Left ventricle myocardium inferior (tissue), 1 donor: ENCODE data around the gene ZNF75A. TPM values are rescaled to one million over a fixed set of nuclear protein-coding genes. Genes with fewer than 3 reads are reported as not detected.

Source experiments
- DNase-seq: peaks from one replicate; pipeline ENCODE4 v3.0.0-alpha.2; 2020
- H3K27ac ChIP-seq: fragments of 200-600 bp; replicated peaks from 2 replicates; pipeline ENCODE4 v1.8.0; 2021
- H3K27me3 ChIP-seq: fragments of 200-600 bp; 2 replicates; pipeline ENCODE4 v1.8.0; 2021; ENCODE audit warnings: low read depth
- H3K36me3 ChIP-seq: fragments of 200-600 bp; 2 replicates; pipeline ENCODE4 v1.8.0; 2021
- H3K4me1 ChIP-seq: fragments of 200-600 bp; 2 replicates; pipeline ENCODE4 v1.8.0; 2021
- H3K4me3 ChIP-seq: fragments of 200-600 bp; 2 replicates; pipeline ENCODE4 v1.8.0; 2021; ENCODE audit warnings: mild to moderate bottlenecking, moderate library complexity
- H3K9me3 ChIP-seq: fragments of 200-600 bp; replicated peaks from 2 replicates; pipeline ENCODE4 v1.8.0; 2021
- CTCF ChIP-seq: fragments of 200-600 bp; IDR thresholded peaks from 2 replicates; pipeline ENCODE4 v1.8.0; 2021; ENCODE audit warnings: antibody characterized with exemption, mild to moderate bottlenecking, borderline replicate concordance
- intact Hi-C: fragments of 100-400 bp; cut with micrococcal nuclease; formaldehyde crosslinking; loops from one replicate; pipeline ENCODE4 v1.11.0; 2022
- total RNA-seq: library from RNA; stranded (reverse); fragmentation: NEBNext Ultra II Directional; extraction: Animal tissue kit (Norgen Biotek cat#: 25700); gene quantifications from one replicate; pipeline ENCODE4 v1.2.1, GENCODE V29; 2021
- donor health status: DM: no; HTN: yes; CAD: no; lungs with severe emphysema.

Gene ZNF75A
- total RNA-seq, 1 donor from 2014 or later: 19.2 TPM

GRCh38 chr16:3283543-3284447 is 21.5 kb upstream of the ZNF75A start:
- DNase-seq: peak; percentile 24
- TF ChIP-seq CTCF: no peak
- H3K27ac ChIP-seq: peak overlapping the region; percentile 100
- intact Hi-C loops: no loop called here
- H3K4me3 ChIP-seq: peak overlapping the region; percentile 93
- H3K9me3 ChIP-seq: peaks cover 41% of the 10 kb centered on the region
- no peaks in the 10 kb centered on the region for H3K27me3 ChIP-seq
- H3K36me3 ChIP-seq: peaks cover 40% of the 10 kb centered on the region
- peaks cover 48% of the 10 kb centered on the region for H3K4me1 ChIP-seq

GRCh38 chr16:3285131-3285530 is 20.2 kb upstream of the ZNF75A start:
- Histone ChIP-seq H3K27me3 (no peaks in the 10 kb centered on the region), H3K9me3 (peaks cover 54% of the 10 kb centered on the region), H3K36me3 (peaks cover 53% of the 10 kb centered on the region), H3K4me3 (peak overlapping the region; percentile 93), H3K27ac (no peak overlapping the region), H3K4me1 (peaks cover 48% of the 10 kb centered on the region)
- no peak for DNase-seq
- intact Hi-C loops: no loop called here
- no peak for TF ChIP-seq CTCF

DNA sequence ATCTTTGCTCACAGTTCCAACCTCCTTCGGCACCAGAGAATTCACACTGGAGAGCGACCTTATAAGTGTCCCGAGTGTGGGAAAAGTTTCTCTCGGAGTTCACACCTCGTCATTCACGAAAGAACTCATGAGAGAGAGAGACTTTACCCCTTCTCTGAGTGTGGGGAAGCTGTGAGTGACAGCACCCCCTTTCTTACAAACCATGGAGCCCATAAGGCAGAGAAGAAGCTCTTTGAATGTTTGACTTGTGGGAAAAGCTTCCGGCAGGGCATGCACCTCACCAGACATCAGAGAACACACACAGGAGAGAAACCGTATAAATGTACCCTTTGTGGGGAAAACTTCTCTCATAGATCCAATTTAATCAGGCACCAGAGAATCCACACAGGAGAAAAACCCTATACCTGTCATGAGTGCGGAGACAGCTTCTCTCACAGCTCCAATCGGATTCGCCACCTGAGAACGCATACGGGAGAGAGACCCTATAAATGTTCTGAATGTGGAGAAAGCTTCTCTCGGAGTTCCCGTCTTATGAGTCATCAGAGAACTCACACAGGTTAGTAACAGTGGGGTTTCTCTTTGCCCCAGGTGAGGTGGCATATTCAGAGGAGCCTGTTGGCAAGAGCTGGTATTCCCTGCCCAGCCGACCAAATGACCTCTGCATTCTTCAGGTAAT is 15.2 kb upstream of the ZNF75A start:
- peaks cover 100% of the 10 kb centered on the region for H3K9me3 ChIP-seq
- H3K27me3 ChIP-seq: no peaks in the 10 kb centered on the region
- no peak for TF ChIP-seq CTCF
- DNase-seq: no peak
- H3K4me3 ChIP-seq: no peak overlapping the region
- no peak overlapping the region for H3K27ac ChIP-seq
- H3K36me3 ChIP-seq: peaks cover 86% of the 10 kb centered on the region
- intact Hi-C loops: no loop called here
- H3K4me1 ChIP-seq: peaks cover 31% of the 10 kb centered on the region

DNA sequence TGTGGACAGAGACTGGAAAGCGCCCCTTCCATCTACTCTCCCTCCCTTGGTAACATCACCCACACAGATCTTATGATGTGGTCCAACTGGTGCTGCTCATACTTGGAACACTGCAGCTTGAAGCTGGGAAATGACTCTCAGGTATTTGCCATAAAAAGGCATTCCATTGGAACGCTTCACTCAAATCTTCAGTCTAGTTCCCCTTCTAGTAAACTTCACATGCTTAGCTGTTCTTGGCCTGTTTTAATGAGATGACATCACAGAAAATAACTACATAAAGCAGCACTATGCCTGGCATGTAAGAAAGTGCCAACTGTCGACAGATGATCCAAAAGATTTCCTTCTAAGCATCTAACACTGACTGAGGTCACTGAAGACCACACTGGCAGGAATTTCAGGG is 12.7 kb upstream of the ZNF75A start:
- no peak for DNase-seq
- no peak overlapping the region for H3K4me3 ChIP-seq
- no peak for TF ChIP-seq CTCF
- intact Hi-C loops: no loop called here
- H3K36me3 ChIP-seq: peaks cover 72% of the 10 kb centered on the region
- peaks cover 17% of the 10 kb centered on the region for H3K4me1 ChIP-seq
- H3K27me3 ChIP-seq: no peaks in the 10 kb centered on the region
- peaks cover 100% of the 10 kb centered on the region for H3K9me3 ChIP-seq
- no peak overlapping the region for H3K27ac ChIP-seq

DNA sequence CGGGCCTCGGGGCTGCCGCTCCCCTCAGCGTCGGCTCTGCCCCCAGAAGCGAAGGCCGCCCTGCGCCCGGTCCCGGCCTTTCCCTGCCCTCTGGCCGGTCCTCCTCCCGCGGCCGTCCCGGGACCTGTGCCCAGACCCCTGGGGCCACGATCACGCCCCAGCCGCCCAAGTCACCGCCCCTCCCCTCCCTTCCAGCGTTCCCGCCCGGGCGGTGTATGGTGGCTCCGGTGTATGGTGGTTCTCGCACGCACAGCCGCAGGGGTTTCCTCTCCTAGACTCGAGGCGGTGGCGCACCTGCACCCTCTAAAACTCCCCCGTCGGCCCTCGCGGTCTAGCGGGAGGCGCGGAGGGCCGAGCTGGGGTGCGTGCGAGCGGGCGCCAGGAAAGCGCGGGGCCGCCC is 10.1 kb upstream of the ZNF75A start:
- Histone ChIP-seq H3K4me1 (peaks cover 17% of the 10 kb centered on the region), H3K27me3 (no peaks in the 10 kb centered on the region), H3K36me3 (peaks cover 58% of the 10 kb centered on the region), H3K9me3 (peaks cover 100% of the 10 kb centered on the region), H3K27ac (no peak overlapping the region), H3K4me3 (peak overlapping the region; percentile 19)
- no peak for TF ChIP-seq CTCF
- DNase-seq: no peak
- intact Hi-C loops: no loop called here
